ENCODE measurements around the gene ANKRD28. TPM values are rescaled to one million over a fixed set of nuclear protein-coding genes. Genes with fewer than 3 reads are reported as not detected.
"Not testable (repeated sequence)": the region's sequence is repeated elsewhere in the genome, so short reads cannot be mapped to it uniquely, and the experiment has no call there.

ANKRD28 gene
- total and polyA plus RNA-seq, 2 experiments from 2014 or later: 15.2 to 61.3 TPM

GRCh38 chr3:15774931-15775560, 22.7 kb downstream of the ANKRD28 start:
- H3K9me3 Mint-ChIP-seq; H3K4me3 ChIP-seq; H3K36me3 ChIP-seq (ENCODE audit: insufficient read depth); H3K27me3 ChIP-seq (ENCODE audit: insufficient read depth); H3F3A ChIP-seq (replicated peaks; ENCODE audit: low read depth); H4K20me1 ChIP-seq (replicated peaks; ENCODE audit: insufficient read depth); DNase-seq (ENCODE audit: low spot score); H3K4me3 Mint-ChIP-seq; H3K27ac Mint-ChIP-seq; H3K27ac ChIP-seq (ENCODE audit: low read depth); ATAC-seq; H2AFZ ChIP-seq; H3K36me3 Mint-ChIP-seq (ENCODE audit: low read depth); H3K9me2 ChIP-seq (ENCODE audit: insufficient read depth); H3K27me3 Mint-ChIP-seq (ENCODE audit: insufficient read depth, low read depth, poor library complexity); H3K4me2 ChIP-seq: not testable (repeated sequence)
- H3K4me1 ChIP-seq (ENCODE audit: insufficient read depth): peaks cover 12% of the 10 kb centered on the region
- H3K79me2 ChIP-seq (replicated peaks; ENCODE audit: insufficient read depth): peaks cover 69% of the 10 kb centered on the region
- H3K4me1 Mint-ChIP-seq: peaks cover 15% of the 10 kb centered on the region; the same call in 2 of the 3 replicates

DNA sequence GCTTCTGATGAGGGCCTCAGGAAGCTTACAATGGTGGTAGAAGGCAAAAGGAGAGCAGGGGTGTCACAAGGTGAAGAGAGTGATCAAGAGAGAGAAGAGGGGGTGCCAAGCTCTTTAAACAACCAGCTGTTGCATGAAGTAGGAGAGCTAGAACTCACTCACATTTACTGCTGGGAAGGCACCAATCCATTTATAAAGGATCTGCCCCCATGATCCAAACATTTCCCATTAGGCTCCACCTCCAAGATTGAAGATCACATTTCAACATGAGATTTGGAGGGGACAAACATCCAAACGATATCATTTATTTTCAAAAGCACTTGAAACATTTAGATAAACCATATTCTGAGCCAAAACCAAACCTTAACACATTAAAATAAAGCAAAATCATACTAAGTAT, 26.3 kb downstream of the ANKRD28 start:
- Mint-ChIP-seq H3K9me3 (no peaks in the 10 kb centered on the region; the same call in 2 of the 3 replicates), H3K27ac (peak overlapping the region; percentile 37; the same call in 1 of the 2 replicates)
- H3K9me2 ChIP-seq (ENCODE audit: insufficient read depth): no peaks in the 10 kb centered on the region
- TF ChIP-seq, protein P1, sequence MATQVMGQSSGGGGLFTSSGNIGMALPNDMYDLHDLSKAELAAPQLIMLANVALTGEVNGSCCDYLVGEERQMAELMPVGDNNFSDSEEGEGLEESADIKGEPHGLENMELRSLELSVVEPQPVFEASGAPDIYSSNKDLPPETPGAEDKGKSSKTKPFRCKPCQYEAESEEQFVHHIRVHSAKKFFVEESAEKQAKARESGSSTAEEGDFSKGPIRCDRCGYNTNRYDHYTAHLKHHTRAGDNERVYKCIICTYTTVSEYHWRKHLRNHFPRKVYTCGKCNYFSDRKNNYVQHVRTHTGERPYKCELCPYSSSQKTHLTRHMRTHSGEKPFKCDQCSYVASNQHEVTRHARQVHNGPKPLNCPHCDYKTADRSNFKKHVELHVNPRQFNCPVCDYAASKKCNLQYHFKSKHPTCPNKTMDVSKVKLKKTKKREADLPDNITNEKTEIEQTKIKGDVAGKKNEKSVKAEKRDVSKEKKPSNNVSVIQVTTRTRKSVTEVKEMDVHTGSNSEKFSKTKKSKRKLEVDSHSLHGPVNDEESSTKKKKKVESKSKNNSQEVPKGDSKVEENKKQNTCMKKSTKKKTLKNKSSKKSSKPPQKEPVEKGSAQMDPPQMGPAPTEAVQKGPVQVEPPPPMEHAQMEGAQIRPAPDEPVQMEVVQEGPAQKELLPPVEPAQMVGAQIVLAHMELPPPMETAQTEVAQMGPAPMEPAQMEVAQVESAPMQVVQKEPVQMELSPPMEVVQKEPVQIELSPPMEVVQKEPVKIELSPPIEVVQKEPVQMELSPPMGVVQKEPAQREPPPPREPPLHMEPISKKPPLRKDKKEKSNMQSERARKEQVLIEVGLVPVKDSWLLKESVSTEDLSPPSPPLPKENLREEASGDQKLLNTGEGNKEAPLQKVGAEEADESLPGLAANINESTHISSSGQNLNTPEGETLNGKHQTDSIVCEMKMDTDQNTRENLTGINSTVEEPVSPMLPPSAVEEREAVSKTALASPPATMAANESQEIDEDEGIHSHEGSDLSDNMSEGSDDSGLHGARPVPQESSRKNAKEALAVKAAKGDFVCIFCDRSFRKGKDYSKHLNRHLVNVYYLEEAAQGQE (IDR thresholded peaks at IDR 0.05; ENCODE audit: unreplicated experiment): no peak
- no peak for TF ChIP-seq JUNB (IDR thresholded peaks at IDR 0.05; ENCODE audit: unreplicated experiment)
- no peak for TF ChIP-seq EZH2 (IDR thresholded peaks at IDR 0.05; ENCODE audit: low read depth, unreplicated experiment)
- no peak for TF ChIP-seq ZNF114 (CRISPR knock-in tag; IDR thresholded peaks at IDR 0.05)
- no peak for TF ChIP-seq ZNF462 (CRISPR knock-in tag; IDR thresholded peaks at IDR 0.05)
- no peak for TF ChIP-seq NANOG (IDR thresholded peaks at IDR 0.05; ENCODE audit: borderline replicate concordance)
- no peak for TF ChIP-seq CTCF (conservative IDR thresholded peaks at IDR 0.05; ENCODE audit: low read depth in 2 of 2)
- no peak for TF ChIP-seq EZH2phosphoT487 (IDR thresholded peaks at IDR 0.05; ENCODE audit: unreplicated experiment)

More for the DNA sequence above, 26.3 kb downstream of the ANKRD28 start:
- Mint-ChIP-seq H3K27me3 (ENCODE audit: insufficient read depth, low read depth, poor library complexity) (peaks cover 5% of the 10 kb centered on the region), H3K4me1 (peaks cover 2% of the 10 kb centered on the region; the same call in 2 of the 3 replicates), H3K36me3 (ENCODE audit: low read depth) (no peaks in the 10 kb centered on the region; the same call in 1 of the 3 replicates), H3K4me3 (no peak overlapping the region)
- no peak for DNase-seq (ENCODE audit: low spot score)
- H3F3A ChIP-seq (replicated peaks; ENCODE audit: low read depth): no peaks in the 10 kb centered on the region
- no peaks in the 10 kb centered on the region for H3K36me3 ChIP-seq (ENCODE audit: insufficient read depth)
- H4K20me1 ChIP-seq (replicated peaks; ENCODE audit: insufficient read depth): no peaks in the 10 kb centered on the region
- H3K79me2 ChIP-seq (replicated peaks; ENCODE audit: insufficient read depth): peaks cover 51% of the 10 kb centered on the region
- no peak overlapping the region for H2AFZ ChIP-seq
- H3K4me1 ChIP-seq (ENCODE audit: insufficient read depth): no peaks in the 10 kb centered on the region
- no peaks in the 10 kb centered on the region for H3K27me3 ChIP-seq (ENCODE audit: insufficient read depth)
- no peak overlapping the region for H3K27ac ChIP-seq (ENCODE audit: low read depth)
- H3K4me3 ChIP-seq: no peak overlapping the region
- no peak for ATAC-seq
- no peak overlapping the region for H3K4me2 ChIP-seq
